Loucy (cell line): ENCODE results near the gene LRRTM4.

Experiments used
- H2AFZ ChIP-seq: fragments of 200-600 bp; sonication (generic); 2 replicates; pipeline ENCODE4 v1.6.0; 2016; ENCODE audit warnings: antibody characterized with exemption, mild to moderate bottlenecking, low read length, moderate library complexity
- H3F3A ChIP-seq: fragments of 200-600 bp; 2 replicates; pipeline ENCODE4 v1.6.0; 2016; ENCODE audit warnings: antibody characterized with exemption, low read depth, mild to moderate bottlenecking
- H3K27me3 ChIP-seq: fragments of 200-600 bp; sonication (generic); 2 replicates; pipeline ENCODE4 v1.6.1; 2014; ENCODE audit warnings: low read length, mild to moderate bottlenecking; ENCODE audit not compliant: insufficient read depth, poor library complexity, severe bottlenecking
- H3K36me3 ChIP-seq: fragments of 200-600 bp; sonication (generic); 2 replicates; pipeline ENCODE4 v1.6.1; 2016; ENCODE audit warnings: low read length; ENCODE audit not compliant: insufficient read depth
- H3K4me1 ChIP-seq: fragments of 200-600 bp; sonication (generic); 2 replicates; pipeline ENCODE4 v1.5.1; 2014; ENCODE audit warnings: low read length, mild to moderate bottlenecking; ENCODE audit not compliant: insufficient read depth, poor library complexity, severe bottlenecking
- H3K4me2 ChIP-seq: fragments of 200-600 bp; sonication (generic); 2 replicates; pipeline ENCODE4 v1.6.0; 2014; ENCODE audit warnings: antibody characterized with exemption, low read length, low read depth, mild to moderate bottlenecking; ENCODE audit not compliant: poor library complexity, severe bottlenecking
- H3K4me3 ChIP-seq: fragments of 200-600 bp; sonication (generic); 2 replicates; pipeline ENCODE4 v1.5.1; 2014; ENCODE audit warnings: low read length, mild to moderate bottlenecking, mixed read lengths; ENCODE audit not compliant: poor library complexity, severe bottlenecking
- H3K79me2 ChIP-seq: fragments of 200-600 bp; sonication (generic); 2 replicates; pipeline ENCODE4 v1.6.1; 2014; ENCODE audit warnings: low read length; ENCODE audit not compliant: insufficient read depth
- H3K9ac ChIP-seq: fragments of 200-600 bp; sonication (generic); 2 replicates; pipeline ENCODE4 v1.6.0; 2014; ENCODE audit warnings: mild to moderate bottlenecking, low read depth, low read length, moderate library complexity; ENCODE audit not compliant: poor library complexity, severe bottlenecking
- H3K9me2 ChIP-seq: fragments of 200-600 bp; sonication (generic); replicated peaks from 2 replicates; pipeline ENCODE4 v1.6.1; 2016; ENCODE audit warnings: low read depth, low read length, mixed read lengths
- H3K9me3 ChIP-seq: fragments of 200-600 bp; sonication (generic); 2 replicates; pipeline ENCODE4 v1.6.1; 2014; ENCODE audit warnings: mild to moderate bottlenecking, antibody characterized with exemption, low read length, low read depth; ENCODE audit not compliant: insufficient read depth
- H4K20me1 ChIP-seq: fragments of 200-600 bp; sonication (generic); 2 replicates; pipeline ENCODE4 v1.6.0; 2014; ENCODE audit warnings: antibody characterized with exemption, low read length, mild to moderate bottlenecking; ENCODE audit not compliant: insufficient read depth, poor library complexity, severe bottlenecking
- CTCF ChIP-seq: fragments of 200-600 bp; sonication (generic); conservative IDR thresholded peaks from 2 replicates; pipeline ENCODE4 v1.5.1; 2014; ENCODE audit warnings: mild to moderate bottlenecking, antibody characterized with exemption, low read length
- EZH2phosphoT487 ChIP-seq: fragments of 200-600 bp; IDR thresholded peaks from 2 replicates; pipeline ENCODE4 v1.6.1; 2018; ENCODE audit warnings: antibody characterized with exemption, mild to moderate bottlenecking, moderate library complexity, borderline replicate concordance

The LRRTM4 gene

GRCh38 chr2:77210725-77211124 is 311.5 kb downstream of the LRRTM4 start:
- Histone ChIP-seq H3K9ac (no peak overlapping the region), H3K4me2 (no peak overlapping the region), H4K20me1 (no peaks in the 10 kb centered on the region), H3K36me3 (no peaks in the 10 kb centered on the region), H2AFZ (no peak overlapping the region), H3F3A (no peaks in the 10 kb centered on the region), H3K4me3 (no peak overlapping the region), H3K9me3 (no peaks in the 10 kb centered on the region), H3K9me2 (no peaks in the 10 kb centered on the region), H3K4me1 (no peaks in the 10 kb centered on the region), H3K79me2 (no peaks in the 10 kb centered on the region), H3K27me3 (no peaks in the 10 kb centered on the region)
- TF ChIP-seq EZH2phosphoT487, result no peak
- no peak for TF ChIP-seq CTCF

GRCh38 chr2:77207331-77207730 is 314.8 kb downstream of the LRRTM4 start:
- Histone ChIP-seq H3K27me3 (no peaks in the 10 kb centered on the region), H3K9me3 (no peaks in the 10 kb centered on the region), H3K4me2 (no peak overlapping the region), H3K4me1 (no peaks in the 10 kb centered on the region), H3K36me3 (no peaks in the 10 kb centered on the region), H3K9me2 (no peaks in the 10 kb centered on the region), H2AFZ (no peak overlapping the region), H3F3A (no peaks in the 10 kb centered on the region), H3K4me3 (no peak overlapping the region), H3K9ac (no peak overlapping the region), H4K20me1 (no peaks in the 10 kb centered on the region), H3K79me2 (no peaks in the 10 kb centered on the region)
- TF ChIP-seq CTCF (no peak), EZH2phosphoT487 (no peak)

GRCh38 chr2:77201755-77202154 is 320.4 kb downstream of the LRRTM4 start:
- Histone ChIP-seq H3K4me2 (no peak overlapping the region), H3K9me2 (no peaks in the 10 kb centered on the region), H3F3A (no peaks in the 10 kb centered on the region), H3K27me3 (no peaks in the 10 kb centered on the region), H3K4me3 (no peak overlapping the region), H2AFZ (no peak overlapping the region), H3K79me2 (no peaks in the 10 kb centered on the region), H3K9ac (no peak overlapping the region), H4K20me1 (no peaks in the 10 kb centered on the region), H3K4me1 (no peaks in the 10 kb centered on the region), H3K36me3 (no peaks in the 10 kb centered on the region), H3K9me3 (no peaks in the 10 kb centered on the region)
- no peak for TF ChIP-seq EZH2phosphoT487
- no peak for TF ChIP-seq CTCF
